Ascending aorta (tissue), 2 donors: Measurements from ENCODE around the gene KBTBD4. TPM values are rescaled to one million over a fixed set of nuclear protein-coding genes. Genes with fewer than 3 reads are reported as not detected.
A peak's percentile ranks its signal among the peaks of the same experiment; 100 is the strongest.

Experiments used
- DNase-seq, 2 donors: peaks; one replicate each; pipeline ENCODE4 v3.0.0-alpha.2; 2019; ENCODE audit warnings: low spot score in 2 of 2
- H3K27ac ChIP-seq, 2 donors: fragments of 200-600 bp; sonication (generic); one replicate each; pipeline ENCODE4 v1.5.1; 2016 to 2017; ENCODE audit warnings: mild to moderate bottlenecking in 1 of 2
- H3K27me3 ChIP-seq: fragments of 200-600 bp; sonication (generic); one replicate; pipeline ENCODE4 v1.5.1; 2017
- H3K36me3 ChIP-seq, 2 donors: fragments of 200-600 bp; sonication (generic); one replicate each; pipeline ENCODE4 v1.5.1; 2016
- H3K4me1 ChIP-seq, 2 donors: fragments of 200-600 bp; sonication (generic); one replicate each; pipeline ENCODE4 v1.5.1; 2016 to 2017; ENCODE audit warnings: mild to moderate bottlenecking in 1 of 2
- H3K4me3 ChIP-seq, 2 donors: fragments of 200-600 bp; sonication (generic); one replicate each; pipeline ENCODE4 v1.5.1; 2016 to 2017; ENCODE audit warnings: mild to moderate bottlenecking in 1 of 2
- H3K9me3 ChIP-seq, 2 donors: fragments of 200-600 bp; sonication (generic); one replicate each; pipeline ENCODE4 v1.5.1; 2016
- CTCF ChIP-seq, 3 experiments: fragments of 200-600 bp in 2 of 3; fragments of 450-650 bp in 1 of 3; sonication (generic) in 2 of 3; IDR thresholded peaks; one replicate each; pipeline ENCODE4 v1.5.1; 2016 to 2019; ENCODE audit warnings: antibody characterized with exemption in 3 of 3, mild to moderate bottlenecking in 1 of 3, moderate library complexity in 1 of 3
- intact Hi-C: fragments of 100-400 bp; cut with DNase I; formaldehyde crosslinking; loops from one replicate; pipeline ENCODE4 v1.15.1; 2023
- total RNA-seq: library from RNA; depleted of rRNA; stranded (reverse); fragments of >200 nt; gene quantifications from one replicate; pipeline ENCODE4 v1.1.0, GENCODE V29; 2016

Gene KBTBD4
- total RNA-seq, 1 donor from 2014 or later, result 14.8 TPM

- Histone ChIP-seq H3K4me3 (peak within 1 kb of the TSS; percentile 23 to 49), H3K36me3 (no peaks in the 10 kb centered on the region), H3K9me3 (no peaks in the 10 kb centered on the region), H3K27me3 (no peaks in the 10 kb centered on the region), H3K4me1 (no peaks in the 10 kb centered on the region), H3K27ac (no peak within 1 kb of the TSS)
- no peak for DNase-seq
- no peak for TF ChIP-seq CTCF (IDR thresholded peaks at IDR 0.05)
- intact Hi-C loops, result no loop called here
These were observed 15.4 kb upstream of the KBTBD4 start, which contains the start of gene C1QTNF4 for GRCh38 chr11:47593934-47594855. C1QTNF4 (minus strand) TSS chr11:47594411; CDS start chr11:47590810, 3,601 bp downstream.

GRCh38 chr11:47593492-47593933 lies 14.7 kb upstream of the KBTBD4 start:
- Histone ChIP-seq H3K36me3 (no peaks in the 10 kb centered on the region), H3K27ac (no peak overlapping the region), H3K9me3 (no peaks in the 10 kb centered on the region), H3K27me3 (no peaks in the 10 kb centered on the region), H3K4me1 (no peaks in the 10 kb centered on the region), H3K4me3 (no peak overlapping the region)
- intact Hi-C loops, result no loop called here
- no peak for TF ChIP-seq CTCF (IDR thresholded peaks at IDR 0.05)
- DNase-seq, result no peak

- Histone ChIP-seq H3K27ac (no peak overlapping the region), H3K4me1 (no peaks in the 10 kb centered on the region), H3K4me3 (no peak overlapping the region), H3K9me3 (no peaks in the 10 kb centered on the region), H3K27me3 (no peaks in the 10 kb centered on the region), H3K36me3 (no peaks in the 10 kb centered on the region)
- TF ChIP-seq CTCF (IDR thresholded peaks at IDR 0.05), result no peak
- no peak for DNase-seq
- intact Hi-C loops, result no loop called here
These were observed 14.2 kb upstream of the KBTBD4 start for GRCh38 chr11:47592970-47593369.

- DNase-seq, result no peak
- intact Hi-C loops, result no loop called here
- Histone ChIP-seq H3K27me3 (no peaks in the 10 kb centered on the region), H3K36me3 (no peaks in the 10 kb centered on the region), H3K4me1 (no peaks in the 10 kb centered on the region), H3K27ac (no peak overlapping the region), H3K4me3 (no peak overlapping the region), H3K9me3 (no peaks in the 10 kb centered on the region)
- no peak for TF ChIP-seq CTCF (IDR thresholded peaks at IDR 0.05)
These were observed 13.5 kb upstream of the KBTBD4 start for GRCh38 chr11:47592251-47592650.

GRCh38 chr11:47591764-47592163 lies 13.0 kb upstream of the KBTBD4 start:
- TF ChIP-seq CTCF (IDR thresholded peaks at IDR 0.05), result no peak
- no peaks in the 10 kb centered on the region for H3K36me3 ChIP-seq
- no peaks in the 10 kb centered on the region for H3K27me3 ChIP-seq
- intact Hi-C loops, result no loop called here
- no peaks in the 10 kb centered on the region for H3K4me1 ChIP-seq
- H3K27ac ChIP-seq, result no peak overlapping the region
- no peak overlapping the region for H3K4me3 ChIP-seq
- no peak for DNase-seq
- H3K9me3 ChIP-seq, result no peaks in the 10 kb centered on the region
